ENCODE results near the gene TBC1D24. TPM values are rescaled to one million over a fixed set of nuclear protein-coding genes. Genes with fewer than 3 reads are reported as not detected.

TBC1D24 gene
- polyA plus RNA-seq, 3 donors = 0.76 to 5.9 (median 2.1) TPM

GRCh38 chr16:2468233-2468724, 6.6 kb upstream of the TBC1D24 start:
- no peak for DNase-seq

DNA sequence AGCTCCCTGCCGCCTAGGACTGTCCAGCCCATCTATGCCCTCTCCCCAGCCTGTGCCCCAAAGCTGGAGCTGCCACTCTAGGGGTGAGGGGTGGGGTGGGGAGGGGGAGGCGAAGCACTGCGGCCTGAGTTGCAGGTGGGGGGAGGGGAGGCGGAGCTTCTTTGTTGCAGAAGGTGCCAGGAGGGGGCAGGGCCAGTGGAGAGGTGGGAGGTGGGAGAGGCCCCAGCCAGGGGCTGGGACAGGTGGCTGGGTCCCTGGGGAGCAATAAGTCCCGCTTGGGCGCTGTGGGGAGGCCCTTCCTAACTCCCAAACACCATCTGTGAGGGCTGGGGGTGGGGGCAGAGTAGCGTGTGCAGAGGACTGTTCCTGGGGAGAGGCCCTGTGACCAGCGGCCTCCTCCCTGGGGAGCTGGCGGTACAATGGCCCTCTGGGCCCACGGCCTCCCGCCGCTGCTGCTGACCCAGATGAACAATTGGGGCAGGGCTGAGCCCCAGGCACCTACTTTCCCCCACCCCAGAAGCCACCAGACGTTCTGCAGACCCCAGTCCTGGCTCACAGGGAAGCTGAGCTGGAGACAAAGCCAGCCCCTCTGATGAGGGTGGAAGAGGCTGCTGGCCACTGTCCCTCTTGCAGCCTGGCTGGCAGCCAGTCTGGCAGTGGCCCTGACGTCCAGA, 6.1 kb upstream of the TBC1D24 start:
- no peak for DNase-seq
- WGBS (ENCODE audit: insufficient coverage) = 53% methylated on average over 6 of the region's 14 CpGs
- Mint-ChIP-seq H3K4me1 (peaks cover 25% of the 10 kb centered on the region), H3K27ac (no peak overlapping the region), H3K9me3 (peaks cover 0 to 13% (median 7%) of the 10 kb centered on the region in 7 donors), H3K4me3 (peak overlapping the region in 1 of 2 donors; percentile 79), H3K27me3 (ENCODE audit: low read depth in 3 of 3) (peaks cover 56 to 74% (median 64%) of the 10 kb centered on the region in 3 donors), H3K36me3 (peaks cover 5 to 12% of the 10 kb centered on the region in 2 donors)
- Histone ChIP-seq H3K9ac (ENCODE audit: insufficient read depth, low read length, poor library complexity, severe bottlenecking) (no peak overlapping the region), H2AFZ (ENCODE audit: insufficient read depth, low read depth, low read length, poor library complexity, severe bottlenecking) (no peak overlapping the region), H3K4me3 (replicated peaks in 1 of 3; ENCODE audit: low read depth in 2 of 3, low read length in 3 of 3) (peak overlapping the region in 1 of 3 experiments; percentile 51), H3K27ac (ENCODE audit: low read depth in 1 of 2, low read length in 2 of 2) (no peak overlapping the region), H3K4me2 (replicated peaks; ENCODE audit: extremely low read depth, low read length, poor library complexity, severe bottlenecking) (no peak overlapping the region), H3K36me3 (replicated peaks in 1 of 2; ENCODE audit: control insufficient read depth in 1 of 2, insufficient read depth in 2 of 2, low read length in 2 of 2) (no peaks in the 10 kb centered on the region), H3K79me2 (ENCODE audit: insufficient read depth, low read length) (no peaks in the 10 kb centered on the region), H3K27me3 (ENCODE audit: control insufficient read depth in 2 of 2, insufficient read depth in 2 of 2, low read length in 2 of 2) (peaks cover 45 to 59% of the 10 kb centered on the region in 2 donors), H3K9me3 (replicated peaks in 1 of 2; ENCODE audit: control insufficient read depth in 1 of 2, insufficient read depth in 1 of 2, low read length in 2 of 2) (peaks cover 0 to 24% of the 10 kb centered on the region in 2 donors), H4K20me1 (ENCODE audit: insufficient read depth, low read length) (peaks cover 30% of the 10 kb centered on the region), H3K4me1 (ENCODE audit: control insufficient read depth in 1 of 2, insufficient read depth in 2 of 2, low read length in 2 of 2) (peaks cover 13 to 47% of the 10 kb centered on the region in 2 donors)
- intact Hi-C loops (cut with micrococcal nuclease) = loop anchor here in 1 of 2 donors (5.0 kb wide), 1 partner anchor 33 kb away; no protein-coding TSS in a partner anchor
- TF ChIP-seq, protein P1, sequence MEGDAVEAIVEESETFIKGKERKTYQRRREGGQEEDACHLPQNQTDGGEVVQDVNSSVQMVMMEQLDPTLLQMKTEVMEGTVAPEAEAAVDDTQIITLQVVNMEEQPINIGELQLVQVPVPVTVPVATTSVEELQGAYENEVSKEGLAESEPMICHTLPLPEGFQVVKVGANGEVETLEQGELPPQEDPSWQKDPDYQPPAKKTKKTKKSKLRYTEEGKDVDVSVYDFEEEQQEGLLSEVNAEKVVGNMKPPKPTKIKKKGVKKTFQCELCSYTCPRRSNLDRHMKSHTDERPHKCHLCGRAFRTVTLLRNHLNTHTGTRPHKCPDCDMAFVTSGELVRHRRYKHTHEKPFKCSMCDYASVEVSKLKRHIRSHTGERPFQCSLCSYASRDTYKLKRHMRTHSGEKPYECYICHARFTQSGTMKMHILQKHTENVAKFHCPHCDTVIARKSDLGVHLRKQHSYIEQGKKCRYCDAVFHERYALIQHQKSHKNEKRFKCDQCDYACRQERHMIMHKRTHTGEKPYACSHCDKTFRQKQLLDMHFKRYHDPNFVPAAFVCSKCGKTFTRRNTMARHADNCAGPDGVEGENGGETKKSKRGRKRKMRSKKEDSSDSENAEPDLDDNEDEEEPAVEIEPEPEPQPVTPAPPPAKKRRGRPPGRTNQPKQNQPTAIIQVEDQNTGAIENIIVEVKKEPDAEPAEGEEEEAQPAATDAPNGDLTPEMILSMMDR (IDR thresholded peaks at IDR 0.05) = no peak

More at GRCh38 chr16:2468233-2468724, 6.6 kb upstream of the TBC1D24 start:
- H3K4me2 ChIP-seq (replicated peaks; ENCODE audit: extremely low read depth, low read length, poor library complexity, severe bottlenecking) = peak overlapping the region; percentile 61
- Mint-ChIP-seq H3K4me3 (peak overlapping the region; percentile 45 to 79), H3K27ac (no peak overlapping the region), H3K4me1 (peaks cover 28% of the 10 kb centered on the region), H3K27me3 (ENCODE audit: low read depth in 3 of 3) (peaks cover 54 to 70% (median 62%) of the 10 kb centered on the region in 3 donors), H3K36me3 (peaks cover 5 to 12% of the 10 kb centered on the region in 2 donors), H3K9me3 (peaks cover 0 to 12% (median 7%) of the 10 kb centered on the region in 7 donors)
- H4K20me1 ChIP-seq (ENCODE audit: insufficient read depth, low read length) = peaks cover 28% of the 10 kb centered on the region
- intact Hi-C loops (cut with micrococcal nuclease) = loop anchor here in 1 of 2 donors (5.0 kb wide), 1 partner anchor 34 kb away; no protein-coding TSS in a partner anchor
- H3K79me2 ChIP-seq (ENCODE audit: insufficient read depth, low read length) = no peaks in the 10 kb centered on the region
- TF ChIP-seq, protein P1 (IDR thresholded peaks at IDR 0.05) = no peak
- H2AFZ ChIP-seq (ENCODE audit: insufficient read depth, low read depth, low read length, poor library complexity, severe bottlenecking) = no peak overlapping the region
- H3K36me3 ChIP-seq (replicated peaks in 1 of 2; ENCODE audit: control insufficient read depth in 1 of 2, insufficient read depth in 2 of 2, low read length in 2 of 2) = no peaks in the 10 kb centered on the region
- peaks cover 0 to 24% of the 10 kb centered on the region in 2 donors for H3K9me3 ChIP-seq (replicated peaks in 1 of 2; ENCODE audit: control insufficient read depth in 1 of 2, insufficient read depth in 1 of 2, low read length in 2 of 2)
- H3K27ac ChIP-seq (ENCODE audit: low read depth in 1 of 2, low read length in 2 of 2) = no peak overlapping the region
- peaks cover 45 to 57% of the 10 kb centered on the region in 2 donors for H3K27me3 ChIP-seq (ENCODE audit: control insufficient read depth in 2 of 2, insufficient read depth in 2 of 2, low read length in 2 of 2)
- peak overlapping the region; percentile 32 for H3K9ac ChIP-seq (ENCODE audit: insufficient read depth, low read length, poor library complexity, severe bottlenecking)
- H3K4me1 ChIP-seq (ENCODE audit: control insufficient read depth in 1 of 2, insufficient read depth in 2 of 2, low read length in 2 of 2) = peaks cover 10 to 47% of the 10 kb centered on the region in 2 donors
- under 1% methylated on average over 32 of the region's 38 CpGs for WGBS (ENCODE audit: insufficient coverage)
- peak overlapping the region in 1 of 3 experiments; percentile 51 for H3K4me3 ChIP-seq (replicated peaks in 1 of 3; ENCODE audit: low read depth in 2 of 3, low read length in 3 of 3)
